ENCODE data around the gene CST7. TPM values are rescaled to one million over a fixed set of nuclear protein-coding genes. Genes with fewer than 3 reads are reported as not detected.

The CST7 gene
- polyA plus RNA-seq, 2 of the 4 experiments (the other 2 are of a cell fraction): not detected

DNA sequence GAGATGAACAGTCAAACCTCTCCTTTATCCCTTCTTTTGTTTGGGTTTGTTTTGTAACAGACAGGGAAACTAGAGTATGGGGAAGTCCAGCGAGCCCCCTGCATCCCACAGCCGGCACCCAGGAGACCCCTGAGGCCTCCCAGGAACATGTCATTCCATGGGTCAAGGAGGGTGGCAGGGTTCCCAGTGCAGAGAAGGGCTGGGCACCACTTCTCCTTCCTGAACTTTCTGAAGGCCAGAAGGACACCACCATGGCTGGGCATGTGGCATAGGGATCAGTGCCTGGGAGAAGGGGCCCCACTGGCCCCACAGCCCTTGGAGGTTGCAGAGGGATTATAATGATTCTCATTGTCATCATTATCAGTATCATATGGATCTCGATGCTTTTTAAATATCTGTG, 13.9 kb upstream of the CST7 start (continued):
- TF ChIP-seq HOXA7 (CRISPR knock-in tag; IDR thresholded peaks at IDR 0.05): no peak
- TF ChIP-seq NFE2L2 (conservative IDR thresholded peaks at IDR 0.05; ENCODE audit: low read length): no peak
- TF ChIP-seq CBX8 (IDR thresholded peaks at IDR 0.05): no peak

GRCh38 chr20:24935766-24936525, 13.1 kb upstream of the CST7 start:
- H3K4me1 ChIP-seq: no peaks in the 10 kb centered on the region
- H3K4me3 ChIP-seq: no peak overlapping the region
- no peaks in the 10 kb centered on the region for H3K9me3 ChIP-seq
- no peak overlapping the region for H3K27ac ChIP-seq
- 24% methylated on average over 4 of the region's 4 CpGs for WGBS (ENCODE audit: missing lambda C conversion rate)
- no peak for FAIRE-seq
- CTCF ChIA-PET: no interaction called here
- H3K4me2 ChIP-seq: no peak overlapping the region
- POLR2A ChIA-PET: no interaction called here
- no peak for ATAC-seq
- DNase-seq (ENCODE audit: low read depth in 1 of 2, low spot score in 1 of 2): no peak
- TF ChIP-seq TP53 (CRISPR knock-in tag; IDR thresholded peaks at IDR 0.05): no peak
- TF ChIP-seq SREBF2 (IDR thresholded peaks at IDR 0.05): no peak
- no peak for TF ChIP-seq RNF2 (IDR thresholded peaks at IDR 0.05; ENCODE audit: borderline replicate concordance, low read depth)
- no peak for TF ChIP-seq ZSCAN20 (CRISPR knock-in tag; IDR thresholded peaks at IDR 0.05)
- no peak for TF ChIP-seq HDAC2 (IDR thresholded peaks at IDR 0.05)
- TF ChIP-seq, protein P1, sequence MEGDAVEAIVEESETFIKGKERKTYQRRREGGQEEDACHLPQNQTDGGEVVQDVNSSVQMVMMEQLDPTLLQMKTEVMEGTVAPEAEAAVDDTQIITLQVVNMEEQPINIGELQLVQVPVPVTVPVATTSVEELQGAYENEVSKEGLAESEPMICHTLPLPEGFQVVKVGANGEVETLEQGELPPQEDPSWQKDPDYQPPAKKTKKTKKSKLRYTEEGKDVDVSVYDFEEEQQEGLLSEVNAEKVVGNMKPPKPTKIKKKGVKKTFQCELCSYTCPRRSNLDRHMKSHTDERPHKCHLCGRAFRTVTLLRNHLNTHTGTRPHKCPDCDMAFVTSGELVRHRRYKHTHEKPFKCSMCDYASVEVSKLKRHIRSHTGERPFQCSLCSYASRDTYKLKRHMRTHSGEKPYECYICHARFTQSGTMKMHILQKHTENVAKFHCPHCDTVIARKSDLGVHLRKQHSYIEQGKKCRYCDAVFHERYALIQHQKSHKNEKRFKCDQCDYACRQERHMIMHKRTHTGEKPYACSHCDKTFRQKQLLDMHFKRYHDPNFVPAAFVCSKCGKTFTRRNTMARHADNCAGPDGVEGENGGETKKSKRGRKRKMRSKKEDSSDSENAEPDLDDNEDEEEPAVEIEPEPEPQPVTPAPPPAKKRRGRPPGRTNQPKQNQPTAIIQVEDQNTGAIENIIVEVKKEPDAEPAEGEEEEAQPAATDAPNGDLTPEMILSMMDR (IDR thresholded peaks at IDR 0.05): no peak
- no peak for TF ChIP-seq MAFK (IDR thresholded peaks at IDR 0.05; ENCODE audit: partially characterized antibody)
- TF ChIP-seq HOXB13 (CRISPR knock-in tag; IDR thresholded peaks at IDR 0.05; ENCODE audit: low read depth): no peak
- TF ChIP-seq HES2 (IDR thresholded peaks at IDR 0.05): no peak
- no peak for TF ChIP-seq ZFP36 (IDR thresholded peaks at IDR 0.05; ENCODE audit: borderline replicate concordance, partially characterized antibody)
- TF ChIP-seq CHD2 (IDR thresholded peaks at IDR 0.05; ENCODE audit: low read length, partially characterized antibody): no peak
- no peak for TF ChIP-seq RARB (CRISPR knock-in tag; IDR thresholded peaks at IDR 0.05)
- TF ChIP-seq MAZ (IDR thresholded peaks at IDR 0.05; ENCODE audit: borderline replicate concordance, low read depth, low read length): no peak
- no peak for TF ChIP-seq CHD4 (IDR thresholded peaks at IDR 0.05; ENCODE audit: borderline replicate concordance)
- no peak for TF ChIP-seq SMC3 (IDR thresholded peaks at IDR 0.05)

- FAIRE-seq (no peak), ATAC-seq (no peak), DNase-seq (ENCODE audit: low read depth in 1 of 2, low spot score in 1 of 2) (no peak)
- Histone ChIP-seq H3K9me3 (no peaks in the 10 kb centered on the region), H3K4me1 (no peaks in the 10 kb centered on the region), H3K4me2 (no peak overlapping the region), H3K4me3 (no peak overlapping the region), H3K27ac (no peak overlapping the region)
- WGBS (ENCODE audit: missing lambda C conversion rate): 28% methylated on average over 7 of the region's 7 CpGs
- ChIA-PET POLR2A (no interaction called here), CTCF (no interaction called here)
- TF ChIP-seq NFE2L2 (conservative IDR thresholded peaks at IDR 0.05; ENCODE audit: low read length) (no peak), ATOH8 (CRISPR knock-in tag; IDR thresholded peaks at IDR 0.05; ENCODE audit: low read depth) (no peak), BHLHE40 (IDR thresholded peaks at IDR 0.05; ENCODE audit: low read depth, low read length) (no peak), RNF2 (IDR thresholded peaks at IDR 0.05; ENCODE audit: borderline replicate concordance, low read depth) (no peak), SREBF2 (IDR thresholded peaks at IDR 0.05) (no peak), MAX (IDR thresholded peaks at IDR 0.05) (no peak), FOSB (CRISPR knock-in tag; IDR thresholded peaks at IDR 0.05) (no peak), MYC (IDR thresholded peaks at IDR 0.05; ENCODE audit: borderline replicate concordance, low read length) (no peak), POLR2AphosphoS2 (conservative IDR thresholded peaks at IDR 0.05; ENCODE audit: low read length) (no peak), EP300 (IDR thresholded peaks at IDR 0.05) (no peak), PHF8 (IDR thresholded peaks at IDR 0.05; ENCODE audit: borderline replicate concordance, low read depth) (no peak), HOXB13 (CRISPR knock-in tag; IDR thresholded peaks at IDR 0.05; ENCODE audit: low read depth) (no peak)
- TF ChIP-seq, protein P1 (IDR thresholded peaks at IDR 0.05): no peak
- TF ChIP-seq, protein P2, sequence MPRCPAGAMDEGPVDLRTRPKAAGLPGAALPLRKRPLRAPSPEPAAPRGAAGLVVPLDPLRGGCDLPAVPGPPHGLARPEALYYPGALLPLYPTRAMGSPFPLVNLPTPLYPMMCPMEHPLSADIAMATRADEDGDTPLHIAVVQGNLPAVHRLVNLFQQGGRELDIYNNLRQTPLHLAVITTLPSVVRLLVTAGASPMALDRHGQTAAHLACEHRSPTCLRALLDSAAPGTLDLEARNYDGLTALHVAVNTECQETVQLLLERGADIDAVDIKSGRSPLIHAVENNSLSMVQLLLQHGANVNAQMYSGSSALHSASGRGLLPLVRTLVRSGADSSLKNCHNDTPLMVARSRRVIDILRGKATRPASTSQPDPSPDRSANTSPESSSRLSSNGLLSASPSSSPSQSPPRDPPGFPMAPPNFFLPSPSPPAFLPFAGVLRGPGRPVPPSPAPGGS (IDR thresholded peaks at IDR 0.05): no peak
Observed at GRCh38 chr20:24936526-24937407, 12.3 kb upstream of the CST7 start.
